ENCODE measurements around the gene PLA2G10.
"Not testable (repeated sequence)": the region's sequence is repeated elsewhere in the genome, so short reads cannot be mapped to it uniquely, and the experiment has no call there.

Gene PLA2G10, protein sequence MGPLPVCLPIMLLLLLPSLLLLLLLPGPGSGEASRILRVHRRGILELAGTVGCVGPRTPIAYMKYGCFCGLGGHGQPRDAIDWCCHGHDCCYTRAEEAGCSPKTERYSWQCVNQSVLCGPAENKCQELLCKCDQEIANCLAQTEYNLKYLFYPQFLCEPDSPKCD

DNA sequence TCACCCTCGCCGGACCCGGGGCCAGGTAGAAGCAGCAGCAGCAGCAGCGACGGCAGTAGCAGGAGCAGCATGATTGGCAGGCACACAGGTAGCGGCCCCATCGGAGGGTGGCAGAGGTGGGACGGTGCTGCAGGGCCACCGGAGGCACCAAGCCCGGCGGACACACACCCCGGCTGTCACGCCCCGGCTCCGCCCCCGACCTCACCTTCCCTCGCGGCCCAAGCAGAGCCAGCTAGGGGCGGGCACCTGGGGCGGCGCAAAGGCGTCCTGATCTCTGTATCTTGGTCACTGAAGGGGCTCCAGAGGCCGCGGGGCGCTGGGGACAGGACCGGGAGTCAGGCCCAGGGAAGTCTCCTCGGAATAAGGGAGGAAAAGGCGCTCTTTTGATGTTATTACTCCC lies at the start of gene PLA2G10:
Gene PLA2G10 (minus strand): TSS at position 180 of the 400 bp plus-strand sequence. CDS start 79 bp downstream, at position 101.
- DNase-seq = not testable (repeated sequence)

DNA sequence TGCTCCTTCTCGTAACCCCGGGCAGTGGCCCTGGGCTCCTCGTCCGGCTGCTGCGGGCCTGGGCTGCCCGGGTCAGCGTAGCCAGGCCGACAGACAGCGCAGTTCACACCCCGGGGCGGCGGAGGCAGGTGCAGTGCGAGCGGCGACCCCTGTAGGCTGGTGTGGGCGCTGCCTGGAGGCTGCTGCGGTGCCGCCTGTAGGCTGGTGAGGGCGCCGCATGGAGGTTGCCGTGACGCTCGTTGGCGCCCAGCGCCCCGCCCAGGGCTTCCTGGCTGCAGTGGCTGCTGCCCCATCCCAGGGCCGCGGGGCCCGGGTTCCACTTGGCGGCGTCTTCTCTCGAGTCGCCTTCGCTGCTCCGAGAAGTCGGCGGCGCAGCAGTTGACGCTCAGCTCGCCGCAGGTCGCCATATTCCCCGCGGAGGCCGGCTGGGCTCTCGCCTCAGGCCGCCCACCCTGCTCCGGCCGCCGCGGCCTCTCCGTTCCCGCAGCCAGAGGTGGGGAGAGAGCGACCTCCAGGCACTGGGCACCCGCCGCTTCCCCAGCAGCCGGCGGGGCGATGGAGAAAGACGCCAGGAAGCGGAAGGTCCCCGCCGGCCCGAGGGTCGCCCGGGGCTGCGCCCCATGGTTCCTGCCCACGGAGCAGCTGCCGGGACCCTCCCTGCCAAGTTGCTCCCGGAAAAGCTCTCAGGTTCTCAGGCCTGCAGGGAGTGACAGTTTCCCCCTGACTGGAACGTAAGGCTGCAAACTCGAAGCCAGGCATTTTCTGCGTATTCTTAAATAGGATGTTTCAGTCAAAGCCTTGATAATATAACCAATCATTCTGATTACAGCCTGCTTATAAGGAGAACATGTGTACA lies 48.4 kb upstream of the PLA2G10 start, which contains the start of gene NPIPA2:
Gene NPIPA2 (plus strand): TSS at position 261 of the 856 bp plus-strand sequence. CDS start 5,533 bp downstream, outside the sequence.
- DNase-seq = not testable (repeated sequence)

DNA sequence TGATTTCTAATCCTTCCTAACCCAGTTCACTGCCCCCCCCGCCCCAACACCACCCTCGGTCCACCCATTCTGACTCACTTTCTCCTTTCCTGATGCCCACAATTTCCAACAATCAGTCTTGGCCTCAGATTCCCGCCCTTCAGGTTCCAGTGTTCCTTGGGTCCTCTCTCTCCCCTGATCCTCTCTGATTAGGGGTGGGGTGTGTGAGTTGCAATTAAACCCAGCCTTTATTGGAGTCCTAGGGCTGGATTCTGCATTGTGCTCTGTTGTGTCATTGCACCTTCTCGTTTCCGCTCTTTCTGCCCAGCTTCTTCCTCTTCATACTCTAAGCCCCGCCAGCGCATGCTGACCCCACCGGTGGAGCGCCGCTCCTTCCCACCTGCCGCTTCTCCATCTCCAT lies 47.7 kb upstream of the PLA2G10 start:
- not testable (repeated sequence) for DNase-seq

DNA sequence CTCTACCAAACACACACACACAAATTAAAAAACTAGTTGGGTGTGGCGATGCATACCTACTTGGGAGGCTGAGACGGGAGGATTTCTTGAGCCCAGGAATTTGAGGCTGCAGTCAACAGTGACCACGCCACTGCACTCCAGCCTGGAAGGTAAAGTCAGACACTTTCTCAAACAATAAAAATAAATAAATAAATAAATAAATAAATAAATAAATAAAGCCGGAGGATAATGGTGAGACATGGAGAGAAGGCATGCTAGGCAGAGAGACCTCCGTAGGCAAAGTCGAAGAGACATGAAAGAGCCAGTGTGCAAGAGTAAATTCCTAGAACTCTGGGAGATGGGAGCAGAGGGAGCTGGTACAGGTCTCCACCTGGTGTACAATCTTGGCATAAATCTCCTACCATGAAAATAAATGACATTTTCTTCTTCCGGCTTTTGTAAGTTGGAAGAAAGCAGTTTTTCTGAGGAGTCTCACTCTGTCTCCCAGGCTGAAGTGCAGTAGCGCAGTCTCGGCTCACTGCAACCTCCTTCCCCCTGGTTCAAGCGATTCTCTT lies 46.8 kb upstream of the PLA2G10 start:
- not testable (repeated sequence) for DNase-seq

DNA sequence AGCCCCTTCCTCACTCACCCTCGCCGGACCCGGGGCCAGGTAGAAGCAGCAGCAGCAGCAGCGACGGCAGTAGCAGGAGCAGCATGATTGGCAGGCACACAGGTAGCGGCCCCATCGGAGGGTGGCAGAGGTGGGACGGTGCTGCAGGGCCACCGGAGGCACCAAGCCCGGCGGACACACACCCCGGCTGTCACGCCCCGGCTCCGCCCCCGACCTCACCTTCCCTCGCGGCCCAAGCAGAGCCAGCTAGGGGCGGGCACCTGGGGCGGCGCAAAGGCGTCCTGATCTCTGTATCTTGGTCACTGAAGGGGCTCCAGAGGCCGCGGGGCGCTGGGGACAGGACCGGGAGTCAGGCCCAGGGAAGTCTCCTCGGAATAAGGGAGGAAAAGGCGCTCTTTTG lies 39.1 kb upstream of the PLA2G10 start:
- not testable (repeated sequence) for DNase-seq

DNA sequence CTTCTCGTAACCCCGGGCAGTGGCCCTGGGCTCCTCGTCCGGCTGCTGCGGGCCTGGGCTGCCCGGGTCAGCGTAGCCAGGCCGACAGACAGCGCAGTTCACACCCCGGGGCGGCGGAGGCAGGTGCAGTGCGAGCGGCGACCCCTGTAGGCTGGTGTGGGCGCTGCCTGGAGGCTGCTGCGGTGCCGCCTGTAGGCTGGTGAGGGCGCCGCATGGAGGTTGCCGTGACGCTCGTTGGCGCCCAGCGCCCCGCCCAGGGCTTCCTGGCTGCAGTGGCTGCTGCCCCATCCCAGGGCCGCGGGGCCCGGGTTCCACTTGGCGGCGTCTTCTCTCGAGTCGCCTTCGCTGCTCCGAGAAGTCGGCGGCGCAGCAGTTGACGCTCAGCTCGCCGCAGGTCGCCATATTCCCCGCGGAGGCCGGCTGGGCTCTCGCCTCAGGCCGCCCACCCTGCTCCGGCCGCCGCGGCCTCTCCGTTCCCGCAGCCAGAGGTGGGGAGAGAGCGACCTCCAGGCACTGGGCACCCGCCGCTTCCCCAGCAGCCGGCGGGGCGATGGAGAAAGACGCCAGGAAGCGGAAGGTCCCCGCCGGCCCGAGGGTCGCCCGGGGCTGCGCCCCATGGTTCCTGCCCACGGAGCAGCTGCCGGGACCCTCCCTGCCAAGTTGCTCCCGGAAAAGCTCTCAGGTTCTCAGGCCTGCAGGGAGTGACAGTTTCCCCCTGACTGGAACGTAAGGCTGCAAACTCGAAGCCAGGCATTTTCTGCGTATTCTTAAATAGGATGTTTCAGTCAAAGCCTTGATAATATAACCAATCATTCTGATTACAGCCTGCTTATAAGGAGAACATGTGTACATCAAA lies 9.3 kb upstream of the PLA2G10 start, which contains the start of gene NPIPA3:
Gene NPIPA3 (plus strand): TSS at position 256 of the 856 bp plus-strand sequence. CDS start 5,533 bp downstream, outside the sequence.
- DNase-seq = not testable (repeated sequence)

DNA sequence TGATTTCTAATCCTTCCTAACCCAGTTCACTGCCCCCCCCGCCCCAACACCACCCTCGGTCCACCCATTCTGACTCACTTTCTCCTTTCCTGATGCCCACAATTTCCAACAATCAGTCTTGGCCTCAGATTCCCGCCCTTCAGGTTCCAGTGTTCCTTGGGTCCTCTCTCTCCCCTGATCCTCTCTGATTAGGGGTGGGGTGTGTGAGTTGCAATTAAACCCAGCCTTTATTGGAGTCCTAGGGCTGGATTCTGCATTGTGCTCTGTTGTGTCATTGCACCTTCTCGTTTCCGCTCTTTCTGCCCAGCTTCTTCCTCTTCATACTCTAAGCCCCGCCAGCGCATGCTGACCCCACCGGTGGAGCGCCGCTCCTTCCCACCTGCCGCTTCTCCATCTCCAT lies 8.6 kb upstream of the PLA2G10 start:
- not testable (repeated sequence) for DNase-seq

DNA sequence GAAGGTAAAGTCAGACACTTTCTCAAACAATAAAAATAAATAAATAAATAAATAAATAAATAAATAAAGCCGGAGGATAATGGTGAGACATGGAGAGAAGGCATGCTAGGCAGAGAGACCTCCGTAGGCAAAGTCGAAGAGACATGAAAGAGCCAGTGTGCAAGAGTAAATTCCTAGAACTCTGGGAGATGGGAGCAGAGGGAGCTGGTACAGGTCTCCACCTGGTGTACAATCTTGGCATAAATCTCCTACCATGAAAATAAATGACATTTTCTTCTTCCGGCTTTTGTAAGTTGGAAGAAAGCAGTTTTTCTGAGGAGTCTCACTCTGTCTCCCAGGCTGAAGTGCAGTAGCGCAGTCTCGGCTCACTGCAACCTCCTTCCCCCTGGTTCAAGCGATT lies 7.8 kb upstream of the PLA2G10 start:
- DNase-seq = not testable (repeated sequence)

DNA sequence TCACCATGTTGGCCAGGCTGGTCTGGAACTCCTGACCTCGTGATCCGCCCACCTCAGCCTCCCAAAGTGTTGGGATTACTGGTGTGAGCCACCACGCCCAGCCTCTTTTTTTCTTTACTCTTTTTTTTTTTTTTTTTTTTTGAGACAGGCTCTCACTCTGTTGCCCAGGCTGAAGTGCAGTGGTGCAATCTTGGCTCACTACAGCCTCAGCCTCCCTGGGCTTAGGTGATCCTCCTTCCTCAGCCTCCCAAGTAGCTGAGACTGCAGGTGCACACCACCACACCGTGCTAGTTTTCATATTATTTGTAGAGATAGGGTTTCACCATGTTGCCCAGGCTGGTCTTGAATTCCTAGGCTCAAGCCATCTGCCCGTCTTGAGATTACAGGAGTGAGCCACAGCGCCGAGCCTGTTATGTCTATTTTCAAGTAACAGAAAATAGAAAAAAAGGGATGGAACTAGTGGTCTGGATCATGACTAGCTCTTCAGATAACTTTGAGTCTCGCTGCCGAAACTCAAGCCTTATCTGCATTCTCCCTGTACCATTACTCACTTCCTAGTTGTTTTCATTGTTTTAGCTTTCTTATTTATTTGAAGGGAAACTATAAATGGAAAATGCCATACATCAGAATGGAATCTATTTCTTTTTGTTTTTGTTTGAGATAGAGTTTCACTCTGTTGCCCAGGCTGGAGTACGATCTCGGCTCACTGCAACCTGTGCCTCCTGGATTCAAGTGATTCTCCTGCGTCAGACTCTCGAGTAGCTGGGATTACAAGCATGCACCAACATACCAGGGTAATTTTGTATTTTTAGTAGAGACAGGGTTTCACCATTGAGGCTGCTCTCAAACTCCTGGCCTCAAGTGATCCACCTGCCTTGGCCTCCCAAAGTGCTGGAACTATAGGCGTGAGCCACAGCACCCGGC lies 8.0 kb downstream of the PLA2G10 start:
- DNase-seq = not testable (repeated sequence)

DNA sequence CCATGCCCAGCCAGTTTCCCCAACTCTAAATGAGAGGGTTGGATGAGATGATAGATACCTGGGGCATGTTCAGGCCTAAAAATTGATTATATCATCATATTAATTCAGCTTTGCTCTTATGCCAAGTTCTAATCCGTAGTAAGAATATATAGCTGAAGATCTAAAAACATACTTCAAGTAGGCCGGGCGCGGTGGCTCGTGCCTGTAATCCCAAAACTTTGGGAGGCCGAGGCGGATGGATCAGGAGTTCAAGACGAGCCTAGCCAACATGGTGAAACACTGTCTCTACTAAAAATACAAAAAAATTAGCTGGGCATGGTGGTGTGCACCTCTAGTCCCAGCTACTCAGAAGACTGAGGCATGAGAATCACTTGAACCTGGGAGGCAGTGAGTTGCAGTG lies 12.0 kb downstream of the PLA2G10 start:
- DNase-seq = no peak

DNA sequence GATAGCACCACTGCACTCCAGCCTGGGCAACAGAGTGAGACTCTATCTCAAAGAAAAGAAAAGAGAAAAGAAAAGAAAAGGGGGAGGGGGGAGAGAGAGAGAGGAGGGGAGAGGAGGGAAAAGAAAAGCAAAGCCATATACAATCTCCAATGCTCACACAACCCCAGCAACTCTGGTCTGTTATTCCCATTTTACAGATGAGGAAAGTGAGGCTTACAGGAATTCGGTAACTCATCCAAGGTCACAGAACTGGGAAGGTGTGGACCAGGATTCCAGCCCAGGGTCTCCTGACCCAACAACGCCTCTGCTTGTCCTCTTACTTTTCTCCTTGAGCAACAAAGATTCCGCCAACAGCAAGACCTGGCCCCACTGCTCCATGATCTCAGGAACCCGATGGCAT lies 13.0 kb downstream of the PLA2G10 start:
- DNase-seq = no peak

DNA sequence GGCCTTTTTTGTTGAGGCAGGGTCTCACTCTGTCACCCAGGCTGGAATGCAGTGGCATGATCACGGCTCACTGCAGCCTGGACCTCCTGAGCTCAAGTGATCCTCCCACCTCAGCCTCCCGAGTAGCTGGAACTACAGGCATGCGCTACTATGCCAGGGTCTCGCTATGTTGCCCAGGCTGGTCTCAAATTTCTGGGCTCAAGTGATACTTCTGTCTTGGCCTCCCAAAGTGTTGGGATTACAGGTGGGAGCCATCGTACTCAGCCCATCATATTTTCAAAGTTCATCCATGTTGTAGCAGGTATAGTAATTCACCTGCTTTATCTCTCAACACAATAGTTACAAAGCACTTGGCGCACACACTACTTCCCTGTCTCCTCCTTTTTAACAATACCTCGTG lies 13.7 kb downstream of the PLA2G10 start:
- not testable (repeated sequence) for DNase-seq

DNA sequence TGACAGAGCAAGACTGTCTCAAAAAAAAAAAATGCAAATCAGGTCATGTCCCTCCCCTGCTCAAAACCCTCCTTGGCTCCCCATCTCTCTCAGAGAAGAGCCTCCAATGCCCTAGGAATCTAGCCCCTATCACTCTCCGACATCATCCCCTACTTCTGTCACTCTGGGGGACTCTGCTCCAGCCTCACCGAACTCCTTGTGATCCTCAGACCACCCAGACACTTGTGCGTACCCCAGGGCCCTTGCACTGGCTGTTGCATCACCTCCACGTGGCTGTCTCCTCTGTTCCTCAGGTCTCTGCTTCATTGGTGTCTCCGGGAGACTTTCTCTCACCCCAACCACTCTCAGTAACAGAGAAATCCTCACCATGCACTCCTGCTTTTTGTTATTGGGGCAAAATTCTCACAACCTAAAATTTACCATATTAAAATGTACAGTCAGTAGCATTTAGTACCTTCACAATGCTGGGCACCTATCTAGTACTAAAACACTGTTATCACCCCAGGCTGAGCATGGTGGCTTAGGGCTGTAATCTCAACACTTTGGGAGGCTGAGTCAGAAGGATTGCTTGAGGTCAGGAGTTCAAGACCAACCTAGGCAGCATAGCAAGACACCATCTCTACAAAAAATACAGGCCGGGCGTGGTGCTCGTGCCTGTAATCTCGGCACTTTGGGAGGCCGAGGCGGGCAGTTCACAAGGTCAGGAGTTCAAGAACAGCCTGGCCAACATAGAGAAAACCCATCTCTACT lies 15.2 kb downstream of the PLA2G10 start:
- no peak for DNase-seq

DNA sequence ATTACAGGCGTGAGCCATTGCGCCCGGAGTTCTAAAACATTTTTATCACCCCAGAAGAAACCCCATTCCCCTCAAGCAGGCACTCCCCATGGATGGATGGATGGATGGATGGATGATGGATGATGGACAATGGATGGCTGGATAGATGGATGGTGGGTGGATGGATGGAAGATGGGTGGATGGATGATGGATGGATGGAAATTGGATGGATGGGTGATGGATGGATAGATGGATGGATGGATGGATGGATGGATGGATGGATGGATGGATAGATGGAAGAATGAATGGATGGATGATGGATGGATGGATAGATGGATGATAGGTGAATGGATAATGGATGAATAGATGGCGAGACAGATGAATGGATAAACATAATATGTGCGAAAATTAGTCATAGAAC lies 16.5 kb downstream of the PLA2G10 start:
- no peak for DNase-seq

DNA sequence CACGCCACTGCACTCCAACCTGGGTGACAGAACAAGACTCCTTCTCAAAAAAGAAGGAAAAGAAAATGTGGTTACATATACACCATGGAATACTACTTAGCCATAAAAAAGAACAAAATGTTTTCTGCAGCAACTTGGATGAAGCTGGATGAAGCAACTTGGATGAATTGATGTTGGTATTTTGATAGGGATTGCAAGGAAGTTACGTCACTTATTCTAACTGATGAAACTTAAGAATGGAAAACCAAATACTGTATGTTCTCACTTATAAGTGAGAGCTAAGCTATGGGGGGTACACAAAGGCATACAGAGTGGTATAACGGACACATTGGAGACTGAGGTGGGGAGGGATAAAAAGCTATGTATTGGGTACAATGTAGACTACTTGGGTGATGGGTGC lies 17.5 kb downstream of the PLA2G10 start:
- no peak for DNase-seq

DNA sequence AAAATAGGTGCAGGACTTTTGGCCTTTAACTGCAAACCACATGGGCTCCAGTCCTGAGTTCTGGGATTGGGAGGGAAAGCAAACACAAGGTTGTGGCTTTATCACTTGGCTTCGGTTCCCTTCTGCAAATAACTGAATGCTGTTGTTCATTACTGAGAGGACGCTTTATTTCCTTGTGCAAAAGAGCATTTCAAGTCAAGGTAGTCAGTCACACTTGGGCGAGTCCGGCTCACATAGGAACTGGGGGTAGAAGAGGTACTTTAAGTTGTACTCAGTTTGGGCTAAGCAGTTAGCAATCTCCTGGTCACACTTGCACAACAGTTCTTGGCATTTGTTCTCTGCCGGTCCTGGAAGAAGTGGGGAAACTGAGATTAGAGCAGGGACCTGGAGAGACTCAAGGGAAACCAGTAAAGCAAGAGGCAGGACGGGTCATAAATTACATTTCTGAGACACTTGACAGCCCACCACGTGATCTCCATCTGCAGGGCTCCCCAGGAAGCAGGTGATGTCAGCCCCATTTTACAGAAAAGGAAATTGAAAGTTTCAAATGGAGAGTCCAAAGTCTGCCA lies 21.6 kb downstream of the PLA2G10 start:
- no peak for DNase-seq

DNA sequence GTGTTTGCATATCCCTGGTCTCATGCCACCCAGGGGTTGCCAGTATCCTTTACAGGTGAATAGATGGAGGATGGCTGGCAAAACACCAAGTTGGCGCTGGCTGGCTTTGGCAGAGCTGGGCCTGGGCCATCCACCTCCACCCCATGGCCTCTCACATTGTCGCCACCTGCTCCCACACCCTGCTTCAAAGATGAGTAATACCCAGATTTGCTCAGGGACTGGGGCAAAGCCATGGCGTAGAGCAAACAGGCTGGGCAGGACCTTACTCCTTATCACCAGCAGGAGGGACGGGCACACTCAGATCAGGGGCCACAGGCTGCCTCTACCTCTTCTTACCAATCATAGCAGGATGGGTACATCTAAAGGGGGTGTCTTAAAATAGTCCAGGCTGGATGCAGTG lies 24.3 kb downstream of the PLA2G10 start:
- no peak for DNase-seq

DNA sequence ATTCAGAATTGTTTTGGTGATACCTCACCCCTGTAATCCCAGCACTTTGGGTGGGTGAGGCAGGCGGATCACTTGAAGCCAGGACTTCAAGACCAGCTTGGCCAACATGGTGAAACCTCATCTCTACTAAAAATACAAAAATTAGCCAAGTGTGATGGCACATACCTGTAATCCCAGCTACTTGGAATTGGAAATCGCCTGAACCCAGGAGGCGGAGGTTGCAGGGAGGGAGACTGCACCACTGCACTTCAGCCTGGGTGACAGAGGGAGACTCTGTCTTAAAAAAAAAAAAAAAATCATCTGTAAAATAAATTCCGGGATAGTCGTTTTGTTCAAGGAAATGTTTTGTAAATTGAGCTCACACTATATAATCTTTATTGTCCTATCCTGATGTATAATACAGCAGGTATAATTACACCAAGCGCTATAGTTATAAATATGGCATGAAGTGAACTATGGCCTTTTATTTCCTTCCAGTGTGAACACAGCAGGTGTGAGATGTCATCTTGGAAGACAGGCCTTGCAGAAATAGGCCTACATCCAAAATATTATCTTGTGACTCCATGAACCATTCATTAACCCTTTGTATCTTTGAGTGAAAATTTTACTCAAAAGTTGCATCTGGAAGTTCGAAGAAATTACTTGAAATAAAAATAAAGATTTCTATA lies 25.4 kb downstream of the PLA2G10 start:
- DNase-seq = no peak

DNA sequence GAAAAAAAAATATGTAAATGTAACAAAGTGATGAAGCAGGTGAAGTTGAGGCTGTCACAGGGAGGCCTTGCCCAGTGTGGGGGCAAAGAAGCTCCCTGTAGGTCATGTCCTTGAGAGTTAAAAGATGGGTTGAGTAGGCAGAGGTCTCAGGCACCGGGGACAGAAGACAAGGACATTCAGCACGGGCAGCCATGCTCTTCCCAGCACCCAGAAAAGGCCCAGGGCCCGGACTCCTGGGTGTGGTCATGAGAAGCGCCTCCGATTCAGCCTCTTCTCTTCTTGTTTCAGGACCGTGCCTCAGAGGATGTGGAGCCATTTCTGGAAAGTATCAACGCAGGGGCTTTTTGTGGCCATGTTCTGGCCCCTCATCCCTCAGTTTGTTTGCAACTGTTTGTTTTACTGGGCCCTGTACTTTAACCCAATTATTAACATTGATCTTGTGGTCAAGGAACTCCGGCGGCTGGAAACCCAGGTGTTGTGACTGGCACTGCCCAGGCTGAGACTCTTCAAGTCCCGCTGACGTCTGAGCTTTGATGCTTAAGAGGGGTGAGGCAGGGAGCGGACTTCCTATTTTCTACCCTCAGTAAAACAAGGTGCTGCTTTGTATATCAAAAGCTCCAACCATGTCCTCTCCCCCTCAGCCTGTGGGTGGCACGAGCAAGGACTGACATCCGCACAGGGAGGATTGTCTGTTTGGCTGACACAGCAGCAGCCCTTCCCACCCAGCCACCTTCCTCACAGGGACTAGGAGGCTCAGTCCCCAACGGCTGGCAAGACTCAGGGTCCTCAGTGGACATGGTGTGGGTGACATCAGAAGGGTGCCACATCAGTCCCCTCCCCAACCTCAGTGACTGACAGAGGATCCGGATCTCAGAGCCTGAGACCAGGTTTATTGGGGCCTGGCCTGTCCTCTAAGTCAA lies 26.5 kb downstream of the PLA2G10 start:
- no peak for DNase-seq
